Fibroblast of skin of back (primary cell): ENCODE measurements around the gene CTNNBL1.
A peak's percentile ranks its signal among the peaks of the same experiment; 100 is the strongest.

ENCODE experiments used
- DNase-seq: peaks from one replicate; pipeline ENCODE4 v3.0.0-alpha.2; 2013

Gene CTNNBL1

GRCh38 chr20:37822141-37822601, 128.3 kb downstream of the CTNNBL1 start:
- peak; percentile 96 for DNase-seq

GRCh38 chr20:37823296-37823980, 129.6 kb downstream of the CTNNBL1 start:
- DNase-seq: peak; percentile 38

GRCh38 chr20:37827605-37828004, 133.8 kb downstream of the CTNNBL1 start:
- DNase-seq: no peak

- DNase-seq: no peak
These were observed 134.9 kb downstream of the CTNNBL1 start for GRCh38 chr20:37828684-37829083.

GRCh38 chr20:37829128-37829527, 135.3 kb downstream of the CTNNBL1 start:
- DNase-seq: no peak

- DNase-seq: no peak
These were observed 139.5 kb downstream of the CTNNBL1 start for GRCh38 chr20:37833221-37833896.

- DNase-seq: no peak
These were observed 143.1 kb downstream of the CTNNBL1 start for GRCh38 chr20:37836926-37837325.

GRCh38 chr20:37837924-37838323, 144.1 kb downstream of the CTNNBL1 start:
- DNase-seq: no peak

- DNase-seq: no peak
These were observed 145.1 kb downstream of the CTNNBL1 start for GRCh38 chr20:37838769-37839431.

- no peak for DNase-seq
These were observed 145.6 kb downstream of the CTNNBL1 start for GRCh38 chr20:37839432-37839827.

GRCh38 chr20:37839955-37840354, 146.1 kb downstream of the CTNNBL1 start:
- DNase-seq: no peak

GRCh38 chr20:37841389-37841788, 147.6 kb downstream of the CTNNBL1 start:
- DNase-seq: no peak

- no peak for DNase-seq
These were observed 148.1 kb downstream of the CTNNBL1 start for GRCh38 chr20:37841971-37842370.

- no peak for DNase-seq
These were observed 151.4 kb downstream of the CTNNBL1 start for GRCh38 chr20:37845241-37845681.

GRCh38 chr20:37845878-37846277, 152.0 kb downstream of the CTNNBL1 start:
- no peak for DNase-seq

- DNase-seq: no peak
These were observed 152.7 kb downstream of the CTNNBL1 start for GRCh38 chr20:37846573-37846972.

- DNase-seq: no peak
These were observed 154.9 kb downstream of the CTNNBL1 start for GRCh38 chr20:37848706-37849105.

GRCh38 chr20:37849156-37849555, 155.3 kb downstream of the CTNNBL1 start:
- DNase-seq: no peak

GRCh38 chr20:37849566-37849965, 155.7 kb downstream of the CTNNBL1 start:
- no peak for DNase-seq

GRCh38 chr20:37850036-37850592, 156.3 kb downstream of the CTNNBL1 start:
- DNase-seq: no peak

- DNase-seq: no peak
These were observed 157.0 kb downstream of the CTNNBL1 start for GRCh38 chr20:37850724-37851355.

GRCh38 chr20:37852666-37853065, 158.8 kb downstream of the CTNNBL1 start:
- no peak for DNase-seq
